ENCODE measurements around the gene TMOD3.
A peak's percentile ranks its signal among the peaks of the same experiment; 100 is the strongest.

The TMOD3 gene

GRCh38 chr15:51935466-51936104, 106.1 kb downstream of the TMOD3 start:
- no peak overlapping the region for H3K4me3 ChIP-seq (ENCODE audit: control insufficient read depth, low read depth, low read length)
- no peak for DNase-seq (ENCODE audit: low read depth)
- TF ChIP-seq CTCF (conservative IDR thresholded peaks at IDR 0.05; ENCODE audit: control insufficient read depth, insufficient read depth, low read depth, low read length) = no peak

GRCh38 chr15:51936105-51936478, 106.6 kb downstream of the TMOD3 start:
- DNase-seq (ENCODE audit: low read depth) = no peak
- no peak for TF ChIP-seq CTCF (conservative IDR thresholded peaks at IDR 0.05; ENCODE audit: control insufficient read depth, insufficient read depth, low read depth, low read length)
- H3K4me3 ChIP-seq (ENCODE audit: control insufficient read depth, low read depth, low read length) = no peak overlapping the region

GRCh38 chr15:51938286-51938685, 108.8 kb downstream of the TMOD3 start:
- no peak overlapping the region for H3K4me3 ChIP-seq (ENCODE audit: control insufficient read depth, low read depth, low read length)
- TF ChIP-seq CTCF (conservative IDR thresholded peaks at IDR 0.05; ENCODE audit: control insufficient read depth, insufficient read depth, low read depth, low read length) = no peak
- no peak for DNase-seq (ENCODE audit: low read depth)

GRCh38 chr15:51939216-51939615, 109.8 kb downstream of the TMOD3 start:
- H3K4me3 ChIP-seq (ENCODE audit: control insufficient read depth, low read depth, low read length) = no peak overlapping the region
- no peak for TF ChIP-seq CTCF (conservative IDR thresholded peaks at IDR 0.05; ENCODE audit: control insufficient read depth, insufficient read depth, low read depth, low read length)
- DNase-seq (ENCODE audit: low read depth) = no peak

- no peak for TF ChIP-seq CTCF (conservative IDR thresholded peaks at IDR 0.05; ENCODE audit: control insufficient read depth, insufficient read depth, low read depth, low read length)
- DNase-seq (ENCODE audit: low read depth) = peak; percentile 26
- no peak overlapping the region for H3K4me3 ChIP-seq (ENCODE audit: control insufficient read depth, low read depth, low read length)
Observed at GRCh38 chr15:51947124-51947523, 117.7 kb downstream of the TMOD3 start.

- no peak for TF ChIP-seq CTCF (conservative IDR thresholded peaks at IDR 0.05; ENCODE audit: control insufficient read depth, insufficient read depth, low read depth, low read length)
- DNase-seq (ENCODE audit: low read depth) = no peak
- no peak overlapping the region for H3K4me3 ChIP-seq (ENCODE audit: control insufficient read depth, low read depth, low read length)
Observed at GRCh38 chr15:51952805-51953204, 123.4 kb downstream of the TMOD3 start.

GRCh38 chr15:51955504-51955903, 126.1 kb downstream of the TMOD3 start:
- TF ChIP-seq CTCF (conservative IDR thresholded peaks at IDR 0.05; ENCODE audit: control insufficient read depth, insufficient read depth, low read depth, low read length) = no peak
- no peak overlapping the region for H3K4me3 ChIP-seq (ENCODE audit: control insufficient read depth, low read depth, low read length)
- no peak for DNase-seq (ENCODE audit: low read depth)

All from fibroblast of mammary gland (primary cell).